PC-9 (cell line): ENCODE measurements around the gene ELMO1. TPM values are rescaled to one million over a fixed set of nuclear protein-coding genes. Genes with fewer than 3 reads are reported as not detected.

ENCODE experiments used
- BruUV-seq: library from RNA; stranded (reverse); fragments of 400-500 nt; replicated peaks from 2 replicates; lab custom pipeline; 2021; lab: Mats Ljungman, UMichigan
- CTCF ChIA-PET: fragments of 300-600 bp; sonication (Branson Sonifier 250); formaldehyde crosslinking; loops from one replicate; lab custom pipeline; 2022; ENCODE audit warnings: antibody characterized with exemption; lab: Charles Lee
- POLR2A ChIA-PET: fragments of 300-600 bp; sonication (Branson Sonifier 250); formaldehyde crosslinking; loops from one replicate; lab custom pipeline; 2022; ENCODE audit warnings: antibody characterized with exemption; ENCODE audit not compliant: unreplicated experiment; lab: Charles Lee
- DNase-seq, 2 experiments: peaks; one replicate each; pipeline versions ENCODE4 v3.0.0 to v3.0.0-alpha.2; 2015 to 2022; ENCODE audit warnings: mixed read lengths in 1 of 2
- H2AFZ ChIP-seq: fragments of 200-600 bp; sonication (generic); 2 replicates; pipeline ENCODE4 v1.8.1; 2017; ENCODE audit warnings: antibody characterized with exemption
- H3F3A ChIP-seq: fragments of 200-600 bp; sonication (generic); 2 replicates; pipeline ENCODE4 v1.8.1; 2017; ENCODE audit warnings: antibody characterized with exemption, mild to moderate bottlenecking, low read depth; ENCODE audit not compliant: insufficient read depth
- H3K27ac ChIP-seq: fragments of 200-600 bp; sonication (generic); 2 replicates; pipeline ENCODE4 v1.6.1; 2016; ENCODE audit warnings: mixed run types
- H3K27me3 ChIP-seq: fragments of 200-600 bp; sonication (generic); 2 replicates; pipeline ENCODE4 v1.6.1; 2016; ENCODE audit warnings: low read depth, mixed run types; ENCODE audit not compliant: insufficient read depth
- H3K36me3 ChIP-seq: fragments of 200-600 bp; sonication (generic); 2 replicates; pipeline ENCODE4 v1.6.1; 2016; ENCODE audit warnings: low read depth, mixed run types
- H3K4me1 ChIP-seq: fragments of 200-600 bp; sonication (generic); replicated peaks from 2 replicates; pipeline ENCODE4 v1.6.1; 2016; ENCODE audit warnings: mixed run types; ENCODE audit not compliant: insufficient read depth
- H3K4me2 ChIP-seq: fragments of 200-600 bp; sonication (generic); 2 replicates; pipeline ENCODE4 v1.6.1; 2017; ENCODE audit warnings: mixed run types
- H3K4me3 ChIP-seq: fragments of 200-600 bp; sonication (generic); 2 replicates; pipeline ENCODE4 v1.6.1; 2016; ENCODE audit warnings: mixed run types
- H3K79me2 ChIP-seq: fragments of 200-600 bp; sonication (generic); 2 replicates; pipeline ENCODE4 v1.6.1; 2017; ENCODE audit warnings: low read depth, mixed run types
- H3K9me2 ChIP-seq: fragments of 200-600 bp; sonication (generic); 2 replicates; pipeline ENCODE4 v1.8.1; 2017; ENCODE audit warnings: mild to moderate bottlenecking; ENCODE audit not compliant: insufficient read depth
- H3K9me3 ChIP-seq: fragments of 200-600 bp; sonication (generic); 2 replicates; pipeline ENCODE4 v1.8.1; 2016; ENCODE audit warnings: low read depth; ENCODE audit not compliant: insufficient read depth
- H4K20me1 ChIP-seq: fragments of 200-600 bp; sonication (generic); 2 replicates; pipeline ENCODE4 v1.8.1; 2017; ENCODE audit not compliant: insufficient read depth
- CTCF ChIP-seq: fragments of 200-600 bp; sonication (generic); conservative IDR thresholded peaks from 2 replicates; pipeline ENCODE4 v1.6.1; 2017; ENCODE audit warnings: mixed run types, antibody characterized with exemption, mild to moderate bottlenecking, moderate library complexity
- EZH2 ChIP-seq: fragments of 200-600 bp; sonication (generic); IDR thresholded peaks from 2 replicates; pipeline ENCODE4 v1.8.0; 2017; ENCODE audit warnings: antibody characterized with exemption, low read depth
- intact Hi-C: fragments of 100-400 bp; cut with micrococcal nuclease; formaldehyde crosslinking; loops from one replicate; pipeline ENCODE4 v1.10.0; 2022; ENCODE audit not compliant: unreplicated experiment
- total RNA-seq: library from RNA; stranded (reverse); gene quantifications from 2 replicates; pipeline ENCODE4 v1.2.3, GENCODE V29; 2021

The ELMO1 gene
- total RNA-seq, 1 experiment from 2014 or later: 4.8 TPM

GRCh38 chr7:37282927-37283326 lies 165.7 kb downstream of the ELMO1 start:
- DNase-seq: no peak
- Histone ChIP-seq H3K4me3 (no peak overlapping the region), H3K27me3 (peaks cover 7% of the 10 kb centered on the region; the same call in 1 of the 2 replicates), H3K9me3 (no peaks in the 10 kb centered on the region), H2AFZ (no peak overlapping the region), H3K4me1 (no peaks in the 10 kb centered on the region), H3K36me3 (no peaks in the 10 kb centered on the region), H3K4me2 (no peak overlapping the region), H3F3A (no peaks in the 10 kb centered on the region), H3K27ac (no peak overlapping the region), H4K20me1 (no peaks in the 10 kb centered on the region), H3K9me2 (no peaks in the 10 kb centered on the region), H3K79me2 (no peaks in the 10 kb centered on the region)
- POLR2A ChIA-PET: no interaction called here
- CTCF ChIA-PET: no interaction called here
- intact Hi-C loops: loop anchor here (5.0 kb wide), 1 partner anchor 214 kb away; no protein-coding TSS in a partner anchor
- no TSS peak for BruUV-seq
- TF ChIP-seq CTCF (no peak), EZH2 (no peak)

DNA sequence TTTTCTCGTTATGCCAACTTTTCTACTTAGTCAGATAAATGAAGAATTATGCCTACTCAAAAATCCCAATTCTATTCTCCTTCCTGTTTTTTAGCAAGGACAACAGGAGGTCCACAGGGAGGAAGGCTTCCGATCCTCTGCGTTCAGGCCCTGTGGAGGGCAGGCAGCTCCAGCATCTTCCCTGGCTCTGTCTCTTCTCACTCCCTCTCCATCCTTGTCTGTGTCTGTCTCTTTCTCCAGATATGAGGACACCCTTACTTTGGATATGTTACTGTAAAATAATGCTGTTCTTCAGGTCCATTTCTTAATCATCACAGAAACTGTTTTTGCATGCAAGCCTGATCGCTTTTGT lies 166.6 kb downstream of the ELMO1 start:
- CTCF ChIA-PET: no interaction called here
- no peaks in the 10 kb centered on the region for H3F3A ChIP-seq
- BruUV-seq: no TSS peak
- no peaks in the 10 kb centered on the region for H3K9me2 ChIP-seq
- H2AFZ ChIP-seq: no peak overlapping the region
- no peak overlapping the region for H3K27ac ChIP-seq
- H3K4me1 ChIP-seq: no peaks in the 10 kb centered on the region
- H4K20me1 ChIP-seq: no peaks in the 10 kb centered on the region
- H3K36me3 ChIP-seq: no peaks in the 10 kb centered on the region
- H3K4me3 ChIP-seq: no peak overlapping the region
- POLR2A ChIA-PET: no interaction called here
- no peak overlapping the region for H3K4me2 ChIP-seq
- intact Hi-C loops: loop anchor here (5.0 kb wide), 1 partner anchor 215 kb away; no protein-coding TSS in a partner anchor
- DNase-seq: no peak
- peaks cover 16% of the 10 kb centered on the region for H3K27me3 ChIP-seq
- no peak for TF ChIP-seq CTCF
- TF ChIP-seq EZH2: no peak
- no peaks in the 10 kb centered on the region for H3K79me2 ChIP-seq
- no peaks in the 10 kb centered on the region for H3K9me3 ChIP-seq

DNA sequence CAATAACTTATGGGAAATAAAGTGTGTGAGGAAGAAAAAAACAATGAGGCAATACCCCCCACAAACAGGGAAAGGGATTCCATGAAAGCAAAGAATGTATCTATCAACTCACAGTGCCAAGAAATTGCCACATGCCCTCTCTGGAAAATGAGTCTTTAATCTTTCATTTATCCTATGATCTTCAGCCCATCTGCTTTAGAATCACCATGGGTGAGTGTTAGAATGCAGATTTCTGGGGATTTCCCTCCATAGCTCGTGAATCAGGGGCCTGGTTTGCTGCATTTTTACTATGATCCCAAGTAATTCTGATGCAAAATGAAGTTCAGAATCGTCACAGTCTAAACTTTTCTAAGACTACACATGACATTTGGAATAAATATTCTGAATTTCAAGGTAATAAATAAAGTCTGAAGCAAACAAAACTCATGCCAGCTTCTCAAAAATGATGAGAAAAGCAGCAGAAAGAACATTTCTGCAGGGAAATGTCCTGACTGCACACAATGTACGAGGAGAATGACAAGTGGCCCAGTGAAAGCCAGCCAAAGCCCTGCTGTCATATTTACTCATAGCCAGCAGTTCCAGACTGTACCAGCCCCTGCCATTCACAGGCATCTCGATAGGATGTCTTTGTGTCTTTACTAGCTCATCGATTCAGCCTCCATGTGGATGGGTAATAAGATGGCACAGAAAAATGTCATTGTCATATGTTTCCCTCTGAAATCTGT lies 167.1 kb downstream of the ELMO1 start:
- no peaks in the 10 kb centered on the region for H3K4me1 ChIP-seq
- no peak for DNase-seq
- CTCF ChIA-PET: no interaction called here
- no TSS peak for BruUV-seq
- no peaks in the 10 kb centered on the region for H3K36me3 ChIP-seq
- H3K27me3 ChIP-seq: peaks cover 19% of the 10 kb centered on the region
- H3K4me3 ChIP-seq: no peak overlapping the region
- no peak overlapping the region for H3K4me2 ChIP-seq
- H3K9me3 ChIP-seq: no peaks in the 10 kb centered on the region
- H4K20me1 ChIP-seq: no peaks in the 10 kb centered on the region
- no peaks in the 10 kb centered on the region for H3K79me2 ChIP-seq
- H3K27ac ChIP-seq: no peak overlapping the region
- TF ChIP-seq EZH2: no peak
- no peak for TF ChIP-seq CTCF
- H2AFZ ChIP-seq: no peak overlapping the region
- H3K9me2 ChIP-seq: no peaks in the 10 kb centered on the region
- no peaks in the 10 kb centered on the region for H3F3A ChIP-seq
- intact Hi-C loops: loop anchor here (5.0 kb wide), 1 partner anchor 216 kb away; no protein-coding TSS in a partner anchor
- POLR2A ChIA-PET: no interaction called here
